Spleen (tissue), 11 donors: Measurements from ENCODE around the gene ZNF367. TPM values are rescaled to one million over a fixed set of nuclear protein-coding genes. Genes with fewer than 3 reads are reported as not detected.

Experiments
- DNase-seq: peaks from one replicate; pipeline ENCODE4 v3.0.0-alpha.2; 2020
- H3K27ac ChIP-seq, 8 donors: fragments of 200-600 bp; sonication (generic) in 7 of 8; 1 replicate in 4 of 8; 2 replicates in 4 of 8; pipeline versions ENCODE4 v1.5.0 to v1.8.0; 2016 to 2021; ENCODE audit warnings: inconsistent platforms in 4 of 8, mild to moderate bottlenecking in 4 of 8, moderate library complexity in 1 of 8
- H3K27me3 ChIP-seq, 7 donors: fragments of 200-600 bp; sonication (generic) in 6 of 7; replicated peaks in 1 of 7; 1 replicate in 4 of 7; 2 replicates in 3 of 7; pipeline versions ENCODE4 v1.5.0 to v1.8.0; 2016 to 2021; ENCODE audit warnings: inconsistent platforms in 3 of 7, mild to moderate bottlenecking in 1 of 7
- H3K36me3 ChIP-seq, 6 donors: fragments of 200-600 bp; sonication (generic) in 5 of 6; 1 replicate in 4 of 6; 2 replicates in 2 of 6; pipeline versions ENCODE4 v1.5.0 to v1.8.0; 2016 to 2021; ENCODE audit warnings: inconsistent platforms in 2 of 6
- H3K4me1 ChIP-seq, 6 donors: fragments of 200-600 bp; sonication (generic) in 5 of 6; 1 replicate in 3 of 6; 2 replicates in 3 of 6; pipeline versions ENCODE4 v1.5.0 to v1.8.0; 2016 to 2021; ENCODE audit warnings: inconsistent platforms in 3 of 6
- H3K4me3 ChIP-seq, 8 donors: fragments of 200-600 bp; sonication (generic) in 7 of 8; 1 replicate in 4 of 8; 2 replicates in 4 of 8; pipeline versions ENCODE4 v1.5.0 to v1.8.0; 2016 to 2021; ENCODE audit warnings: inconsistent platforms in 4 of 8, mild to moderate bottlenecking in 4 of 8, moderate library complexity in 2 of 8
- H3K9me3 ChIP-seq, 8 donors: fragments of 200-600 bp; sonication (generic) in 7 of 8; 1 replicate in 4 of 8; 2 replicates in 4 of 8; pipeline versions ENCODE4 v1.5.0 to v1.8.0; 2016 to 2021; ENCODE audit warnings: inconsistent platforms in 4 of 8
- CTCF ChIP-seq, 11 experiments: fragments of 200-600 bp in 7 of 11; fragments of 450-650 bp in 4 of 11; sonication (generic) in 4 of 11; IDR thresholded peaks in 8 of 11; conservative IDR thresholded peaks in 3 of 11; 1 replicate in 7 of 11; 2 replicates in 4 of 11; pipeline versions ENCODE4 v1.4.0 to v1.8.0; 2016 to 2021; ENCODE audit warnings: antibody characterized with exemption in 11 of 11, inconsistent platforms in 4 of 11, mild to moderate bottlenecking in 1 of 11
- POLR2A ChIP-seq, 3 donors: fragments of 450-650 bp; IDR thresholded peaks; one replicate each; pipeline ENCODE4 v1.5.1; 2017; ENCODE audit warnings: antibody characterized with exemption in 3 of 3, mild to moderate bottlenecking in 1 of 3
- POLR2AphosphoS5 ChIP-seq, 3 donors: sonication (generic); formaldehyde crosslinking; IDR thresholded peaks; one replicate each; pipeline ENCODE4 v1.5.1; 2017; ENCODE audit warnings: antibody characterized with exemption in 3 of 3
- WGBS, 5 donors: extraction: QIAGEN DNeasy Blood & Tissue Kit in 3 of 5; methylation state at CpG; one replicate each; pipeline versions ENCODE4 v1.1.5 to v1.1.7; 2013 to 2018; 5-methylcytosine and 5-hydroxymethylcytosine counted together
- intact Hi-C: fragments of 100-400 bp; cut with DNase I; formaldehyde crosslinking; loops from one replicate; pipeline ENCODE4 v1.15.0; 2023; ENCODE audit warnings: low total_unique reads
- polyA plus RNA-seq, 3 donors: library from polyadenylated mRNA; stranded (reverse); fragments of 200-250 nt; gene quantifications; one replicate each; pipeline ENCODE4 v1.2.1, GENCODE V29; 2013
- total RNA-seq, 7 donors: library from RNA; depleted of rRNA in 3 of 7; stranded (reverse); fragments of >200 nt in 3 of 7; fragmentation: NEBNext Ultra II Directional in 4 of 7; extraction: Animal tissue kit (Norgen Biotek cat#: 25700) in 4 of 7; gene quantifications; one replicate each; pipeline versions ENCODE4 v1.1.0 to v1.2.1, GENCODE V29; 2016 to 2021
- donor health status: healthy with polysubstance abuse.
- donor health status: DM: no; HTN: no; CAD: no; lungs with moderate emphysema.
- donor health status: DM: no; HTN: no; CAD: no.
- donor health status: Bipolar disorder and iron deficiency.
- donor health status: healthy.
- donor health status: DM: no; HTN: no; CAD: no.
- donor health status: DM: yes; HTN: yes; CAD: no.

ZNF367 gene
- total and polyA plus RNA-seq, 10 donors = 0.93 to 3.7 (median 1.9) TPM

GRCh38 chr9:96400132-96400910 is 17.8 kb downstream of the ZNF367 start:
- DNase-seq = no peak
- TF ChIP-seq CTCF (IDR thresholded peaks at IDR 0.05 in 8 of 11, conservative IDR thresholded peaks at IDR 0.05 in 3 of 11) (no peak), POLR2AphosphoS5 (IDR thresholded peaks at IDR 0.05) (no peak), POLR2A (IDR thresholded peaks at IDR 0.05) (no peak)
- intact Hi-C loops = no loop called here
- H3K4me1 ChIP-seq = peaks cover 0 to 18% (median 7%) of the 10 kb centered on the region in 6 donors
- H3K36me3 ChIP-seq = no peaks in the 10 kb centered on the region
- no peaks in the 10 kb centered on the region for H3K27me3 ChIP-seq
- H3K9me3 ChIP-seq = peaks cover 0 to 13% (median 10%) of the 10 kb centered on the region in 8 donors
- H3K4me3 ChIP-seq = no peak overlapping the region
- peak overlapping the region in 1 of 8 donors; percentile 70 for H3K27ac ChIP-seq

- no peak for DNase-seq
- no peak for TF ChIP-seq POLR2A (IDR thresholded peaks at IDR 0.05)
- TF ChIP-seq CTCF (IDR thresholded peaks at IDR 0.05 in 8 of 11, conservative IDR thresholded peaks at IDR 0.05 in 3 of 11) = no peak
- no peak for TF ChIP-seq POLR2AphosphoS5 (IDR thresholded peaks at IDR 0.05)
- Histone ChIP-seq H3K4me3 (no peak overlapping the region), H3K4me1 (peaks cover 0 to 18% (median 7%) of the 10 kb centered on the region in 6 donors), H3K36me3 (peaks cover 0 to 2% (median 0%) of the 10 kb centered on the region in 6 donors), H3K9me3 (peaks cover 0 to 13% (median 10%) of the 10 kb centered on the region in 8 donors), H3K27me3 (no peaks in the 10 kb centered on the region), H3K27ac (peak overlapping the region in 7 of 8 donors; percentile 13 to 73 (median 56))
- intact Hi-C loops = no loop called here
- WGBS, 5 donors = 86 to 95% (median 88%) methylated on average over 3 of the region's 3 CpGs
Observed at GRCh38 chr9:96399325-96399633, 18.9 kb downstream of the ZNF367 start.

GRCh38 chr9:96398582-96399324 is 19.4 kb downstream of the ZNF367 start:
- Histone ChIP-seq H3K27ac (peak overlapping the region; percentile 13 to 73 (median 54)), H3K36me3 (peaks cover 0 to 4% (median 0%) of the 10 kb centered on the region in 6 donors), H3K9me3 (peaks cover 0 to 13% (median 10%) of the 10 kb centered on the region in 8 donors), H3K27me3 (no peaks in the 10 kb centered on the region), H3K4me1 (peaks cover 0 to 18% (median 7%) of the 10 kb centered on the region in 6 donors), H3K4me3 (no peak overlapping the region)
- no peak for DNase-seq
- TF ChIP-seq POLR2AphosphoS5 (IDR thresholded peaks at IDR 0.05) = peak in 1 of 3 donors; percentile 17
- TF ChIP-seq CTCF (IDR thresholded peaks at IDR 0.05 in 8 of 11, conservative IDR thresholded peaks at IDR 0.05 in 3 of 11) = no peak
- intact Hi-C loops = no loop called here
- 40 to 50% (median 43%) methylated on average over 3 of the region's 3 CpGs for WGBS, 5 donors

GRCh38 chr9:96395964-96396363 is 22.2 kb downstream of the ZNF367 start:
- Histone ChIP-seq H3K4me1 (peaks cover 0 to 18% (median 7%) of the 10 kb centered on the region in 6 donors), H3K27ac (no peak overlapping the region), H3K4me3 (no peak overlapping the region), H3K36me3 (peaks cover 0 to 31% (median 4%) of the 10 kb centered on the region in 6 donors), H3K9me3 (peaks cover 0 to 11% (median 7%) of the 10 kb centered on the region in 8 donors), H3K27me3 (no peaks in the 10 kb centered on the region)
- TF ChIP-seq POLR2A (IDR thresholded peaks at IDR 0.05) (no peak), POLR2AphosphoS5 (IDR thresholded peaks at IDR 0.05) (no peak), CTCF (IDR thresholded peaks at IDR 0.05 in 8 of 11, conservative IDR thresholded peaks at IDR 0.05 in 3 of 11) (no peak)
- intact Hi-C loops = no loop called here
- DNase-seq = no peak
- 92 to 98% (median 93%) methylated on average over 2 of the region's 2 CpGs for WGBS, 5 donors
